Hepatocyte (in vitro differentiated cells): ENCODE measurements around the gene SLC26A3. TPM values are rescaled to one million over a fixed set of nuclear protein-coding genes. Genes with fewer than 3 reads are reported as not detected.

Experiments
- DNase-seq: peaks from one replicate; pipeline ENCODE4 v3.0.0-alpha.2; 2016; ENCODE audit warnings: low spot score
- H2AFZ ChIP-seq: fragments of 200-600 bp; sonication (generic); 2 replicates; pipeline ENCODE4 v1.6.0; 2016; ENCODE audit warnings: antibody characterized with exemption, mild to moderate bottlenecking
- H3K27ac ChIP-seq: fragments of 200-600 bp; sonication (generic); 2 replicates; pipeline ENCODE4 v1.5.1; 2016; ENCODE audit warnings: mild to moderate bottlenecking
- H3K27me3 ChIP-seq: fragments of 200-600 bp; sonication (generic); 2 replicates; pipeline ENCODE4 v1.6.1; 2016
- H3K36me3 ChIP-seq: fragments of 200-600 bp; sonication (generic); replicated peaks from 2 replicates; pipeline ENCODE4 v1.5.1; 2016; ENCODE audit warnings: low read depth; ENCODE audit not compliant: insufficient read depth
- H3K4me1 ChIP-seq: fragments of 200-600 bp; sonication (generic); 2 replicates; pipeline ENCODE4 v1.5.1; 2016; ENCODE audit warnings: mild to moderate bottlenecking, moderate library complexity; ENCODE audit not compliant: insufficient read depth
- H3K4me2 ChIP-seq: fragments of 200-600 bp; sonication (generic); 2 replicates; pipeline ENCODE4 v1.6.0; 2016
- H3K4me3 ChIP-seq: fragments of 200-600 bp; sonication (generic); 2 replicates; pipeline ENCODE4 v1.5.1; 2016; ENCODE audit warnings: mild to moderate bottlenecking
- H3K79me2 ChIP-seq: fragments of 200-600 bp; sonication (generic); 2 replicates; pipeline ENCODE4 v1.6.0; 2017; ENCODE audit warnings: mild to moderate bottlenecking
- H3K9me2 ChIP-seq: fragments of 200-600 bp; sonication (generic); replicated peaks from 2 replicates; pipeline ENCODE4 v1.6.0; 2017; ENCODE audit warnings: mild to moderate bottlenecking; ENCODE audit not compliant: insufficient read depth
- H3K9me3 ChIP-seq: fragments of 200-600 bp; sonication (generic); 2 replicates; pipeline ENCODE4 v1.5.1; 2016; ENCODE audit warnings: low read depth, mild to moderate bottlenecking
- H4K20me1 ChIP-seq: fragments of 200-600 bp; sonication (generic); 2 replicates; pipeline ENCODE4 v1.6.0; 2016; ENCODE audit warnings: mild to moderate bottlenecking; ENCODE audit not compliant: insufficient read depth, poor library complexity, severe bottlenecking
- CTCF ChIP-seq: fragments of 200-600 bp; sonication (generic); IDR thresholded peaks from 2 replicates; pipeline ENCODE4 v1.5.1; 2016; ENCODE audit warnings: antibody characterized with exemption, mild to moderate bottlenecking; ENCODE audit not compliant: poor library complexity
- EZH2 ChIP-seq: fragments of 200-600 bp; sonication (generic); IDR thresholded peaks from 2 replicates; pipeline ENCODE4 v1.6.1; 2016; ENCODE audit warnings: antibody characterized with exemption, mild to moderate bottlenecking, borderline replicate concordance
- EZH2phosphoT487 ChIP-seq: fragments of 200-600 bp; sonication (generic); IDR thresholded peaks from one replicate; pipeline ENCODE4 v1.6.1; 2018; ENCODE audit warnings: antibody characterized with exemption, mild to moderate bottlenecking, low read depth, moderate library complexity; ENCODE audit not compliant: unreplicated experiment, severe bottlenecking
- WGBS: methylation state at CpG from one replicate; pipeline ENCODE4 v1.1.6; 2016; ENCODE audit warnings: low lambda C conversion rate; ENCODE audit errors: missing lambda C conversion rate; 5-methylcytosine and 5-hydroxymethylcytosine counted together
- polyA plus RNA-seq: library from polyadenylated mRNA; unstranded; fragments of >200 nt; fragmentation: Nextera tagmentation; extraction: Ambion mirVana; gene quantifications from 2 replicates; pipeline ENCODE4 v1.2.1, GENCODE V29; 2016
- total RNA-seq: library from RNA; depleted of rRNA; stranded (reverse); fragments of >200 nt; gene quantifications from 2 replicates; pipeline ENCODE4 v1.2.3, GENCODE V29; 2014

Gene SLC26A3
- total and polyA plus RNA-seq, 2 experiments from 2014 or later, result 8.1 to 18.1 TPM

- Histone ChIP-seq H3K4me2 (no peak overlapping the region), H3K9me2 (no peaks in the 10 kb centered on the region), H3K27me3 (no peaks in the 10 kb centered on the region), H4K20me1 (no peaks in the 10 kb centered on the region), H2AFZ (no peak overlapping the region), H3K4me3 (no peak overlapping the region), H3K79me2 (no peaks in the 10 kb centered on the region), H3K36me3 (no peaks in the 10 kb centered on the region), H3K27ac (no peak overlapping the region), H3K9me3 (no peaks in the 10 kb centered on the region), H3K4me1 (no peaks in the 10 kb centered on the region)
- WGBS, result 86% methylated on average over 6 of the region's 6 CpGs
- no peak for DNase-seq
- TF ChIP-seq CTCF (no peak), EZH2phosphoT487 (no peak), EZH2 (no peak)
Measured at GRCh38 chr7:107715531-107715930, 87.5 kb downstream of the SLC26A3 start.

Other genes with a start within 250 kb of the SLC26A3 start
- 53.5 and 82.2 TPM in 2 replicates for gene COG5, start 239.3 kb downstream of the SLC26A3 start, total RNA-seq
- gene COG5, start 239.3 kb downstream of the SLC26A3 start, polyA plus RNA-seq, result 12.7 and 15.8 TPM in 2 replicates
- 12.5 and 14.2 TPM in 2 replicates for gene DUS4L, start 239.3 kb downstream of the SLC26A3 start, total RNA-seq
- 5.4 and 6.3 TPM in 2 replicates for gene DUS4L, start 239.3 kb downstream of the SLC26A3 start, polyA plus RNA-seq
- gene BCAP29, start 223.0 kb downstream of the SLC26A3 start, total RNA-seq, result 54.2 and 76.6 TPM in 2 replicates
- gene BCAP29, start 223.0 kb downstream of the SLC26A3 start, polyA plus RNA-seq, result 27.5 and 35.1 TPM in 2 replicates
- gene SLC26A4, start 142.4 kb downstream of the SLC26A3 start, total RNA-seq, result 0.20 TPM in 1 of 2 replicates, not detected in the other
- gene SLC26A4, start 142.4 kb downstream of the SLC26A3 start, polyA plus RNA-seq, result 0.35 TPM in 1 of 2 replicates, not detected in the other
- gene CBLL1, start 59.1 kb downstream of the SLC26A3 start, total RNA-seq, result 17.3 and 18.6 TPM in 2 replicates
- gene CBLL1, start 59.1 kb downstream of the SLC26A3 start, polyA plus RNA-seq, result 12.5 and 15.2 TPM in 2 replicates
- 125 and 129 TPM in 2 replicates for gene DLD, start 88.0 kb upstream of the SLC26A3 start, total RNA-seq
- 84.9 and 96.0 TPM in 2 replicates for gene DLD, start 88.0 kb upstream of the SLC26A3 start, polyA plus RNA-seq
- gene LAMB1, start 199.9 kb upstream of the SLC26A3 start, total RNA-seq, result 323 and 355 TPM in 2 replicates
- gene LAMB1, start 199.9 kb upstream of the SLC26A3 start, polyA plus RNA-seq, result 284 and 329 TPM in 2 replicates